ENCODE results near the gene ADAM12.

ADAM12 gene

GRCh38 chr10:126336801-126337200 is 51.5 kb downstream of the ADAM12 start:
- H3K27me3 ChIP-seq (replicated peaks; ENCODE audit: insufficient read depth, low read length): no peaks in the 10 kb centered on the region
- TF ChIP-seq, protein P1, sequence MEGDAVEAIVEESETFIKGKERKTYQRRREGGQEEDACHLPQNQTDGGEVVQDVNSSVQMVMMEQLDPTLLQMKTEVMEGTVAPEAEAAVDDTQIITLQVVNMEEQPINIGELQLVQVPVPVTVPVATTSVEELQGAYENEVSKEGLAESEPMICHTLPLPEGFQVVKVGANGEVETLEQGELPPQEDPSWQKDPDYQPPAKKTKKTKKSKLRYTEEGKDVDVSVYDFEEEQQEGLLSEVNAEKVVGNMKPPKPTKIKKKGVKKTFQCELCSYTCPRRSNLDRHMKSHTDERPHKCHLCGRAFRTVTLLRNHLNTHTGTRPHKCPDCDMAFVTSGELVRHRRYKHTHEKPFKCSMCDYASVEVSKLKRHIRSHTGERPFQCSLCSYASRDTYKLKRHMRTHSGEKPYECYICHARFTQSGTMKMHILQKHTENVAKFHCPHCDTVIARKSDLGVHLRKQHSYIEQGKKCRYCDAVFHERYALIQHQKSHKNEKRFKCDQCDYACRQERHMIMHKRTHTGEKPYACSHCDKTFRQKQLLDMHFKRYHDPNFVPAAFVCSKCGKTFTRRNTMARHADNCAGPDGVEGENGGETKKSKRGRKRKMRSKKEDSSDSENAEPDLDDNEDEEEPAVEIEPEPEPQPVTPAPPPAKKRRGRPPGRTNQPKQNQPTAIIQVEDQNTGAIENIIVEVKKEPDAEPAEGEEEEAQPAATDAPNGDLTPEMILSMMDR (IDR thresholded peaks at IDR 0.05; ENCODE audit: low read length): no peak
- no peak for TF ChIP-seq EZH2 (optimal IDR thresholded peaks at IDR 0.05; ENCODE audit: low read depth, low read length)
- no peak for TF ChIP-seq EZH2phosphoT487 (IDR thresholded peaks at IDR 0.05; ENCODE audit: low read length)
- no peak for DNase-seq

GRCh38 chr10:126334272-126334671 is 54.0 kb downstream of the ADAM12 start:
- no peaks in the 10 kb centered on the region for H3K9me2 ChIP-seq (replicated peaks; ENCODE audit: insufficient read depth, low read length)
- no peaks in the 10 kb centered on the region for H3K79me2 ChIP-seq (ENCODE audit: low read length)
- H3K9me3 ChIP-seq (replicated peaks; ENCODE audit: insufficient read depth, low read length): no peaks in the 10 kb centered on the region
- no peaks in the 10 kb centered on the region for H4K20me1 ChIP-seq (ENCODE audit: insufficient read depth, low read length)
- DNase-seq: no peak
- no peaks in the 10 kb centered on the region for H3F3A ChIP-seq (ENCODE audit: insufficient read depth, low read length)
- no peaks in the 10 kb centered on the region for H3K4me1 ChIP-seq (ENCODE audit: low read length)
- H3K9ac ChIP-seq (ENCODE audit: low read length): no peak overlapping the region
- H3K27ac ChIP-seq (ENCODE audit: low read length): no peak overlapping the region
- no peak overlapping the region for H2AFZ ChIP-seq (ENCODE audit: low read length)
- no peaks in the 10 kb centered on the region for H3K36me3 ChIP-seq (replicated peaks; ENCODE audit: insufficient read depth, low read length)
- H3K4me2 ChIP-seq (ENCODE audit: low read depth, low read length): no peak overlapping the region
- no peaks in the 10 kb centered on the region for H3K27me3 ChIP-seq (replicated peaks; ENCODE audit: insufficient read depth, low read length)
- no peak for TF ChIP-seq EZH2phosphoT487 (IDR thresholded peaks at IDR 0.05; ENCODE audit: low read length)
- TF ChIP-seq EZH2 (optimal IDR thresholded peaks at IDR 0.05; ENCODE audit: low read depth, low read length): no peak
- TF ChIP-seq, protein P1 (IDR thresholded peaks at IDR 0.05; ENCODE audit: low read length): no peak
- H3K4me3 ChIP-seq (ENCODE audit: low read length): no peak overlapping the region

More at GRCh38 chr10:126336801-126337200, 51.5 kb downstream of the ADAM12 start:
- H3K4me3 ChIP-seq (ENCODE audit: low read length): no peak overlapping the region
- H3F3A ChIP-seq (ENCODE audit: insufficient read depth, low read length): no peaks in the 10 kb centered on the region
- H3K9me3 ChIP-seq (replicated peaks; ENCODE audit: insufficient read depth, low read length): no peaks in the 10 kb centered on the region
- H3K4me2 ChIP-seq (ENCODE audit: low read depth, low read length): no peak overlapping the region
- no peaks in the 10 kb centered on the region for H3K9me2 ChIP-seq (replicated peaks; ENCODE audit: insufficient read depth, low read length)
- no peak overlapping the region for H3K27ac ChIP-seq (ENCODE audit: low read length)
- no peaks in the 10 kb centered on the region for H3K4me1 ChIP-seq (ENCODE audit: low read length)
- no peaks in the 10 kb centered on the region for H4K20me1 ChIP-seq (ENCODE audit: insufficient read depth, low read length)
- H2AFZ ChIP-seq (ENCODE audit: low read length): no peak overlapping the region
- no peak overlapping the region for H3K9ac ChIP-seq (ENCODE audit: low read length)
- no peaks in the 10 kb centered on the region for H3K36me3 ChIP-seq (replicated peaks; ENCODE audit: insufficient read depth, low read length)
- no peaks in the 10 kb centered on the region for H3K79me2 ChIP-seq (ENCODE audit: low read length)

GRCh38 chr10:126332576-126332975 is 55.7 kb downstream of the ADAM12 start:
- no peak overlapping the region for H3K4me3 ChIP-seq (ENCODE audit: low read length)
- DNase-seq: no peak
- no peaks in the 10 kb centered on the region for H3K9me2 ChIP-seq (replicated peaks; ENCODE audit: insufficient read depth, low read length)
- no peak overlapping the region for H3K9ac ChIP-seq (ENCODE audit: low read length)
- H3K4me1 ChIP-seq (ENCODE audit: low read length): no peaks in the 10 kb centered on the region
- H3K79me2 ChIP-seq (ENCODE audit: low read length): no peaks in the 10 kb centered on the region
- no peaks in the 10 kb centered on the region for H3K27me3 ChIP-seq (replicated peaks; ENCODE audit: insufficient read depth, low read length)
- H3K9me3 ChIP-seq (replicated peaks; ENCODE audit: insufficient read depth, low read length): no peaks in the 10 kb centered on the region
- no peak overlapping the region for H3K27ac ChIP-seq (ENCODE audit: low read length)
- H3K36me3 ChIP-seq (replicated peaks; ENCODE audit: insufficient read depth, low read length): no peaks in the 10 kb centered on the region
- H2AFZ ChIP-seq (ENCODE audit: low read length): no peak overlapping the region
- H3K4me2 ChIP-seq (ENCODE audit: low read depth, low read length): no peak overlapping the region
- TF ChIP-seq EZH2phosphoT487 (IDR thresholded peaks at IDR 0.05; ENCODE audit: low read length): no peak
- TF ChIP-seq, protein P1 (IDR thresholded peaks at IDR 0.05; ENCODE audit: low read length): no peak
- no peak for TF ChIP-seq EZH2 (optimal IDR thresholded peaks at IDR 0.05; ENCODE audit: low read depth, low read length)
- H4K20me1 ChIP-seq (ENCODE audit: insufficient read depth, low read length): no peaks in the 10 kb centered on the region
- no peaks in the 10 kb centered on the region for H3F3A ChIP-seq (ENCODE audit: insufficient read depth, low read length)
